Prostate gland (tissue), 2 donors: Measurements from ENCODE around the gene ARMC8. TPM values are rescaled to one million over a fixed set of nuclear protein-coding genes. Genes with fewer than 3 reads are reported as not detected.

Experiments used
- DNase-seq: peaks from one replicate; pipeline ENCODE4 v3.0.0-alpha.2; 2019; ENCODE audit warnings: low spot score
- H3K27ac ChIP-seq, 2 donors: fragments of 200-600 bp; sonication (generic); 2 replicates each; pipeline ENCODE4 v1.5.1; 2017 to 2019
- H3K27me3 ChIP-seq: fragments of 200-600 bp; sonication (generic); replicated peaks from 2 replicates; pipeline ENCODE4 v1.5.1; 2019; ENCODE audit not compliant: insufficient read depth
- H3K36me3 ChIP-seq, 2 donors: fragments of 200-600 bp; sonication (generic); 1 replicate in 1 of 2; 2 replicates in 1 of 2; pipeline versions ENCODE4 v1.5.1 to v1.8.1; 2017 to 2019
- H3K4me1 ChIP-seq: fragments of 200-600 bp; sonication (generic); replicated peaks from 2 replicates; pipeline ENCODE4 v1.5.1; 2019
- H3K4me3 ChIP-seq, 2 donors: fragments of 200-600 bp; sonication (generic); 2 replicates each; pipeline ENCODE4 v1.5.1; 2017 to 2019
- H3K9me3 ChIP-seq: fragments of 200-600 bp; sonication (generic); 2 replicates; pipeline ENCODE4 v1.5.1; 2017
- POLR2A ChIP-seq: fragments of 450-650 bp; IDR thresholded peaks from one replicate; pipeline ENCODE4 v1.6.1; 2016; ENCODE audit warnings: antibody characterized with exemption, mild to moderate bottlenecking
- POLR2AphosphoS5 ChIP-seq: sonication (generic); formaldehyde crosslinking; IDR thresholded peaks from one replicate; pipeline ENCODE4 v1.6.1; 2017; ENCODE audit warnings: antibody characterized with exemption
- WGBS: methylation state at CpG from one replicate; pipeline ENCODE4 v1.1.5; 2018; 5-methylcytosine and 5-hydroxymethylcytosine counted together
- intact Hi-C: fragments of 100-400 bp; cut with DNase I; formaldehyde crosslinking; loops from one replicate; pipeline ENCODE4 v1.14.2; 2022
- total RNA-seq, 2 donors: library from RNA; depleted of rRNA; stranded (reverse); fragments of >200 nt; gene quantifications; one replicate each; pipeline ENCODE4 v1.1.0, GENCODE V29; 2016
- TF ChIP-seq, protein P1 (sequence below), 4 experiments: fragments of 200-600 bp in 2 of 4; fragments of 450-650 bp in 2 of 4; sonication (generic) in 2 of 4; IDR thresholded peaks; 1 replicate in 3 of 4; 2 replicates in 1 of 4; pipeline ENCODE4 v1.5.1; 2016 to 2019; ENCODE audit warnings: antibody characterized with exemption in 4 of 4, mild to moderate bottlenecking in 2 of 4, moderate library complexity in 2 of 4

ARMC8 gene
- total RNA-seq, 2 donors from 2014 or later = 34.8 to 44.0 TPM

DNA sequence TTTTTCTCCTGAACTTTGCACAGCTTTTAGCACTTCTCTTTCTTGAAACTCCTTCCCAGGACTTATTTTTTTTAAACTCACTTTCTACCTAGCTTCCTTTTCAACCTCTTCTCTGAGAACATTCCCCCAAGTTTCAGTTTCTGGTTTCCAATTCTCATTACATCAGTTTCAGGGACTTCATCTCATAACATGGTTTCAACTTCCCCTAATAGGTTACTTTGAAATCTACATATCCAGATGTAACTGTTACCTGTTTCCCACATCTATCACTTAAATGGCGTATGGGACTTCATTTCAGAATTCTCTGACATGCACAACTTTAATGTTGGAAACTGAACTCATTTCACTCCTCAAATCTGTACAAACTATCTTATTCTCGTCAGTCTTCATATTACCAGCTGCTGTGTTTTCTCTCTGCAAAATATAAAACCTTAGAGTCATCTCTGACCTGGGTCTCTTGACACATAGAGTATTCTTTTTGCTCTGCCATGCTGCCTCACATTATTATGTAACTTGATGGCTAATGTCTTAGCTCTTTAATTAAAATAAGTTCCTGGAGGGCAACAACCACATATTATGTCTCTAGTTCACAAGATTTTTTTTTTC, 84.2 kb downstream of the ARMC8 start:
- Histone ChIP-seq H3K9me3 (no peaks in the 10 kb centered on the region), H3K27ac (no peak overlapping the region), H3K4me1 (no peaks in the 10 kb centered on the region), H3K4me3 (no peak overlapping the region), H3K27me3 (no peaks in the 10 kb centered on the region), H3K36me3 (no peaks in the 10 kb centered on the region)
- 99% methylated on average over 2 of the region's 2 CpGs for WGBS
- intact Hi-C loops = no loop called here
- TF ChIP-seq, protein P1, sequence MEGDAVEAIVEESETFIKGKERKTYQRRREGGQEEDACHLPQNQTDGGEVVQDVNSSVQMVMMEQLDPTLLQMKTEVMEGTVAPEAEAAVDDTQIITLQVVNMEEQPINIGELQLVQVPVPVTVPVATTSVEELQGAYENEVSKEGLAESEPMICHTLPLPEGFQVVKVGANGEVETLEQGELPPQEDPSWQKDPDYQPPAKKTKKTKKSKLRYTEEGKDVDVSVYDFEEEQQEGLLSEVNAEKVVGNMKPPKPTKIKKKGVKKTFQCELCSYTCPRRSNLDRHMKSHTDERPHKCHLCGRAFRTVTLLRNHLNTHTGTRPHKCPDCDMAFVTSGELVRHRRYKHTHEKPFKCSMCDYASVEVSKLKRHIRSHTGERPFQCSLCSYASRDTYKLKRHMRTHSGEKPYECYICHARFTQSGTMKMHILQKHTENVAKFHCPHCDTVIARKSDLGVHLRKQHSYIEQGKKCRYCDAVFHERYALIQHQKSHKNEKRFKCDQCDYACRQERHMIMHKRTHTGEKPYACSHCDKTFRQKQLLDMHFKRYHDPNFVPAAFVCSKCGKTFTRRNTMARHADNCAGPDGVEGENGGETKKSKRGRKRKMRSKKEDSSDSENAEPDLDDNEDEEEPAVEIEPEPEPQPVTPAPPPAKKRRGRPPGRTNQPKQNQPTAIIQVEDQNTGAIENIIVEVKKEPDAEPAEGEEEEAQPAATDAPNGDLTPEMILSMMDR (IDR thresholded peaks at IDR 0.05) = no peak
- DNase-seq = no peak

DNA sequence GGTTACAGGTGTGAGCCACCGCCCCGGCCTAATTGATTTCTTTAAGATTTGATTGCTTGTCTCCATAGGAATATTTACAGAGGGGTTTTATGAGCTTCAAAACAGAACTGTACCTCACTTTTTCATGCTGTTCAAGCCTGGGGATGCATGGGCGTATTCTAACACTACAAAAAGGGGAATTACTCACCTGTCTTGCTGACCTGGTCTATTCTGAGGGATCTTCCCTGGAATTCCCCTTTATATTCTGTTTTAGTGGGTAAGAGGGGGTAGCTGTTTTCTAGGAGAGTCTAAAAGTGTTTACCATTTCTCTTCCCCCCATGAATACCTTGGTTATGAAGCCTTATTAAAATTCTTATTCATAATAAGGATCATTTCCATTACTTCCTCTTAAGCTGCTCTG, 94.5 kb downstream of the ARMC8 start:
- Histone ChIP-seq H3K4me3 (no peak overlapping the region), H3K27ac (peak overlapping the region; percentile 0 to 33), H3K27me3 (no peaks in the 10 kb centered on the region), H3K9me3 (no peaks in the 10 kb centered on the region), H3K4me1 (no peaks in the 10 kb centered on the region), H3K36me3 (no peaks in the 10 kb centered on the region)
- DNase-seq = no peak
- TF ChIP-seq POLR2A (no peak), POLR2AphosphoS5 (no peak)
- TF ChIP-seq, protein P1 (IDR thresholded peaks at IDR 0.05) = no peak
- WGBS = 91% methylated on average over 3 of the region's 3 CpGs
- intact Hi-C loops = no loop called here

DNA sequence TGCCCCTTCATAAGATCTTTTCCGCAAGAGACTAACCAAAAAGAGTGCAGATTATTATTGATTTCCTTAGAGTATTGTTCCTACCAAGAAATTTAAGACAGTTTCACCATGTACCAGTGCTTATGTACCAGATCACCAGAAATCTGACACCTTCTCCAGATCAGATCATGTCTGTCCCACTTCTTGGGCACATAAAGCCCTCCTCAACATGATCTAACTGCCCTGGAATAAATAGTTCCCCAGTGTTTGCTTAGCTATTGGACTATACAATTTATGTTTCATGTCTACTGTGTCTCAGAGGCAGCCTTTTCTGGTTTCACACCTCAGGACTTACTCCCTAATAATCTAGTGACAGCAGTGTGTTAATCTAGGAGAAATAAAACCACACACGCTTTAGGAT, 95.7 kb downstream of the ARMC8 start:
- WGBS = 70% methylated on average over 2 of the region's 2 CpGs
- no peaks in the 10 kb centered on the region for H3K27me3 ChIP-seq
- intact Hi-C loops = no loop called here
- DNase-seq = peak; percentile 19
- no peaks in the 10 kb centered on the region for H3K4me1 ChIP-seq
- H3K27ac ChIP-seq = no peak overlapping the region
- TF ChIP-seq POLR2A (no peak), POLR2AphosphoS5 (peak; percentile 69)
- TF ChIP-seq, protein P1 (IDR thresholded peaks at IDR 0.05) = no peak
- no peaks in the 10 kb centered on the region for H3K36me3 ChIP-seq
- no peak overlapping the region for H3K4me3 ChIP-seq
- H3K9me3 ChIP-seq = no peaks in the 10 kb centered on the region

DNA sequence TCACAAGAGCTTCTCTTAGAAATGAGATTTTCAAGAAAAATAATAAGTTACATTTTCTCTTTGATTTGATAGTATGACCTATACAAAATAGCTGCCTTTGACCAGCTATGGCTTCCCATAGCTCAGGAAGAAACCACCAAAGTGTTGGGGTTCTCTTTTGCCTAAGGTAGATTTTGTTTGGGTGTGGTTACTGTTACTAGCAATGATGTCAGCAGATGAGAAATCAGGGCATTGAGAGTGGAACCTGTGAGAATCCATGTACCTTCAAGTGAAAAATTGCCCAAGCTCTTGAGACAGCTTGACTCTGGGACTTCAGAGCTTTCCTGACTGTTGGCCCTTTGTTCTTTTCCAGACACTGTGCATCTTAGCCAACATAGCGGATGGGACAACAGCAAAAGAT, 97.0 kb downstream of the ARMC8 start:
- Histone ChIP-seq H3K4me3 (no peak overlapping the region), H3K27ac (no peak overlapping the region), H3K27me3 (no peaks in the 10 kb centered on the region), H3K4me1 (no peaks in the 10 kb centered on the region), H3K36me3 (no peaks in the 10 kb centered on the region), H3K9me3 (no peaks in the 10 kb centered on the region)
- WGBS = 100% methylated on average over 1 of the region's 1 CpG
- intact Hi-C loops = no loop called here
- no peak for TF ChIP-seq POLR2A
- TF ChIP-seq, protein P1 (IDR thresholded peaks at IDR 0.05) = no peak
- no peak for TF ChIP-seq POLR2AphosphoS5
- DNase-seq = no peak

DNA sequence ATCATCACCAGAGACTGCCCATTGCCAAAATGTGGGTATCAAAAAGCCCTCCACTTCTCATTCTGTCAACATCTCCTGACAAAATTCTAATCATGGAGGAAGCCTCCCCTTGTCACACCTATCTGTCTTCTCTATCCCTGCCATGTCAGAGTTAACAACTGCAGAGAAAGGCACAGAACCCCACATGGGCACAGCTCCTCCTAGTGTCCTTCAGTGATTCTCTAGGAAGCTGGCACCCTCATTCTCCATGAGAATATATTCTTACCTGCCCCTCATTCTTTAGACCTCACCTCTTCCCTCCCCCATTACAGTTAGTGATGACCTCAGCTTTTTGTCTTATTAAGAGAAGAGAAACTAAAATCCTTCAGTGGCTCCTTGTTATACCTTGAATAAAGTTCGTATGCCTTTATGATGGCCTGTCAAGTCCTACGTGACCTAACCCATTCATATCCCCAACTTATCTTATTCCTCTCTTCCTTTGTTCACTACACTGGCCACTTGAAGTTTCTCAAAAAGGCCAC, 97.9 kb downstream of the ARMC8 start:
- H3K27ac ChIP-seq = no peak overlapping the region
- H3K36me3 ChIP-seq = no peaks in the 10 kb centered on the region
- WGBS = 98% methylated on average over 2 of the region's 2 CpGs
- no peak for DNase-seq
- H3K27me3 ChIP-seq = no peaks in the 10 kb centered on the region
- no peak overlapping the region for H3K4me3 ChIP-seq
- H3K9me3 ChIP-seq = no peaks in the 10 kb centered on the region
- TF ChIP-seq POLR2A (no peak), POLR2AphosphoS5 (no peak)
- TF ChIP-seq, protein P1 (IDR thresholded peaks at IDR 0.05) = no peak
- intact Hi-C loops = no loop called here
- H3K4me1 ChIP-seq = no peaks in the 10 kb centered on the region
